Activated naive CD8-positive, alpha-beta T cell treated with anti-CD3 and anti-CD28 coated beads, Interleukin-2, amount 50 U/mL, for 24 hours (primary cell): Measurements from ENCODE around the gene OSGEP.

Experiments
- ATAC-seq: fragments of 150-1000 bp; cut with Tn5 transposase; one replicate; pipeline ENCODE4 v1.10.0; 2021
- DNase-seq: peaks from one replicate; pipeline ENCODE4 v3.0.0; 2021
- H3K27ac Mint-ChIP-seq: one replicate; pipeline ENCODE4 v1.8.0; 2021; ENCODE audit warnings: mild to moderate bottlenecking, mixed read lengths
- H3K27me3 Mint-ChIP-seq: one replicate; pipeline ENCODE4 v1.8.0; 2021; ENCODE audit warnings: mixed read lengths
- H3K36me3 Mint-ChIP-seq: one replicate; pipeline ENCODE4 v1.8.0; 2021; ENCODE audit warnings: low read depth, mixed read lengths
- H3K4me1 Mint-ChIP-seq: one replicate; pipeline ENCODE4 v1.8.0; 2021; ENCODE audit warnings: mixed read lengths
- H3K4me3 Mint-ChIP-seq: one replicate; pipeline ENCODE4 v1.8.0; 2021; ENCODE audit warnings: mild to moderate bottlenecking, moderate library complexity, mixed read lengths
- H3K9me3 Mint-ChIP-seq: one replicate; pipeline ENCODE4 v1.8.0; 2021; ENCODE audit warnings: mixed read lengths

The OSGEP gene

GRCh38 chr14:20482382-20482781 is 27.8 kb upstream of the OSGEP start:
- peaks cover 21% of the 10 kb centered on the region for H3K4me1 Mint-ChIP-seq
- no peaks in the 10 kb centered on the region for H3K27me3 Mint-ChIP-seq
- no peaks in the 10 kb centered on the region for H3K9me3 Mint-ChIP-seq
- no peak overlapping the region for H3K27ac Mint-ChIP-seq
- no peak overlapping the region for H3K4me3 Mint-ChIP-seq
- DNase-seq (no peak), ATAC-seq (no peak)
- peaks cover 20% of the 10 kb centered on the region for H3K36me3 Mint-ChIP-seq

GRCh38 chr14:20478894-20479293 is 24.3 kb upstream of the OSGEP start:
- no peak for DNase-seq
- no peak for ATAC-seq
- H3K4me3 Mint-ChIP-seq: no peak overlapping the region
- peaks cover 46% of the 10 kb centered on the region for H3K4me1 Mint-ChIP-seq
- no peaks in the 10 kb centered on the region for H3K9me3 Mint-ChIP-seq
- H3K27ac Mint-ChIP-seq: no peak overlapping the region
- peaks cover 55% of the 10 kb centered on the region for H3K36me3 Mint-ChIP-seq
- no peaks in the 10 kb centered on the region for H3K27me3 Mint-ChIP-seq

DNA sequence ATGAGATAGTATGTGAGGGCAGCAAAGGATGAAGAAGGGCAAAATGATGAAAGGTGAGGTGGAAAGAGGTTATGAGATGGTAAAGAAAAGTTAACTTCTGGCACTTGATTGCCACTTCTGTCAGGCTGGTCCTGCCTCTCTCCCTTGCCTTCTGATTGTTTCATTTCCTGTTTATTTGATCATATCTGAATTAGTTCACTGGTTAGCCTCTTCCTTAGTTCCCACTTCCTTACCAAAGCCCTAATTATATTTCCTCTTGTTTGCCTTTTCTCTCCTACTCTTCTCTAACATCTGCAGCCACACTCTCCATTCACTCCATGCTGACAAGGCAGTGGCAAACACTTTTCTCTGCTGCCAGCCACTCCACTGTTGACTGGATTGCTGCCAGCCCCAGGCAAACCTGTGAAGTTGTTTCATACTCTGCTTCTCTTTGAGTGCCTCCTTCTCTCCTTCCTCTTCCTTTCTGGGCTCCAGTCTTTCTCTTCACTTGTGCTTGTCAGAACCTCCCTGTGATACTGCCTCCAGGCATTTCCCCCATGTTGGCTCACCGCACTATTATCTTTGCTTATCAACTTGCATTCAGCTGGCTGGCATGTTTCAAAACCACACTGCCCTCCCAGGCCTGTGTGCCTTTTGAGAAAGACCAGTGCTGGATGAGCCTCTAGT is 22.7 kb upstream of the OSGEP start:
- no peak for DNase-seq
- Mint-ChIP-seq H3K36me3 (peaks cover 68% of the 10 kb centered on the region), H3K27ac (peak overlapping the region; percentile 85), H3K4me3 (peak overlapping the region; percentile 26), H3K4me1 (peaks cover 59% of the 10 kb centered on the region), H3K27me3 (no peaks in the 10 kb centered on the region), H3K9me3 (no peaks in the 10 kb centered on the region)
- ATAC-seq: peak; percentile 25

- Mint-ChIP-seq H3K4me3 (peak overlapping the region; percentile 18), H3K4me1 (peaks cover 63% of the 10 kb centered on the region), H3K27ac (peak overlapping the region; percentile 85), H3K36me3 (peaks cover 74% of the 10 kb centered on the region), H3K27me3 (no peaks in the 10 kb centered on the region), H3K9me3 (no peaks in the 10 kb centered on the region)
- ATAC-seq (no peak), DNase-seq (no peak)
Measured at GRCh38 chr14:20476776-20477175, 22.2 kb upstream of the OSGEP start.

DNA sequence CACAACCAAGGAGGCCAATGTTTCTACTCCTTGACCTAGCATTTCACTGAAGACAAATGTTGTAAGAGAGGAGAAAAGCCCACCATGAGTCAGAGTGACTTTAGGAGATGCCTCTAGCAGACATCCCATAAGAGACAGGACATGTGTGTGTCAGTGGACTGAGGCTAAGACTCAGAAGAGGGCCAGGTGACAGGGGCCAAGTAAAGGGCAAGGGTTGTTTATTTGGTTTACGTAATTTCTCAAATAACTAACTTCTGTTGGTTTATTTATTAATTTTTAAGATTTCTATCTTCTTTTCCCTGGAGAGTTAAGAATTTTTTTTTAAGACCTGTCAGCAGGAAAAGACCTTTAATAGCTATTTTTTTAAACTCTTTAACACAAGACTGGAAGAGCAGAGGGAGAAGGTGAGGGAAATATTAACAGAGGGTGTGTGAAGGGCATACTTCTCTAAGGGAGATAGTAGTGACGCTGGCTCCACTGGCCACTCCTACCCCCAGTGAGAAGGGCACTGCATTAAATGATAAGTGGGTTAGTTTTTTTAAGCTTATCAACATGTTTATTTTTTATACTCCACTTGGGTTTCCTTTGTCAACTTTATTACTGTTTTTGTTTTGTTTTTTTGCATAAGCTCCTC is 18.0 kb upstream of the OSGEP start:
- Mint-ChIP-seq H3K9me3 (no peaks in the 10 kb centered on the region), H3K4me1 (peaks cover 77% of the 10 kb centered on the region), H3K36me3 (peaks cover 78% of the 10 kb centered on the region), H3K4me3 (peak overlapping the region; percentile 99), H3K27me3 (peaks cover 1% of the 10 kb centered on the region), H3K27ac (peak overlapping the region; percentile 80)
- ATAC-seq (no peak), DNase-seq (no peak)

DNA sequence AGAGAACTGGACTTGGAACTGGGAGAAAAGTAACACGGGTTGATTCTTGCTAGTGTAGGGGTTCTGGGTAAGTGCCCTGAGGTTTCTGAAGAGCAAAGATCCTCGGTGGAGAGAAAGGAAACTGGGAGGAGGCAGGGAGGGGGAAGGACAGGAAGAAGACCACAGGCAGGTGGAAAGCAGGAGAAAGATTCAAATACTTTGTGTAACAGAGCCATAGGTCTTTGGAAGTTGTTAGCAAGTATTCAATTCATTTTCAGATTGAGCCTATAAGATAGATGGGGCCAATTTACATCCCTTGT is 15.9 kb upstream of the OSGEP start:
- H3K27ac Mint-ChIP-seq: peak overlapping the region; percentile 99
- peaks cover 1% of the 10 kb centered on the region for H3K27me3 Mint-ChIP-seq
- H3K4me3 Mint-ChIP-seq: peak overlapping the region; percentile 99
- peaks cover 56% of the 10 kb centered on the region for H3K4me1 Mint-ChIP-seq
- ATAC-seq (no peak), DNase-seq (no peak)
- H3K36me3 Mint-ChIP-seq: peaks cover 57% of the 10 kb centered on the region
- no peaks in the 10 kb centered on the region for H3K9me3 Mint-ChIP-seq

DNA sequence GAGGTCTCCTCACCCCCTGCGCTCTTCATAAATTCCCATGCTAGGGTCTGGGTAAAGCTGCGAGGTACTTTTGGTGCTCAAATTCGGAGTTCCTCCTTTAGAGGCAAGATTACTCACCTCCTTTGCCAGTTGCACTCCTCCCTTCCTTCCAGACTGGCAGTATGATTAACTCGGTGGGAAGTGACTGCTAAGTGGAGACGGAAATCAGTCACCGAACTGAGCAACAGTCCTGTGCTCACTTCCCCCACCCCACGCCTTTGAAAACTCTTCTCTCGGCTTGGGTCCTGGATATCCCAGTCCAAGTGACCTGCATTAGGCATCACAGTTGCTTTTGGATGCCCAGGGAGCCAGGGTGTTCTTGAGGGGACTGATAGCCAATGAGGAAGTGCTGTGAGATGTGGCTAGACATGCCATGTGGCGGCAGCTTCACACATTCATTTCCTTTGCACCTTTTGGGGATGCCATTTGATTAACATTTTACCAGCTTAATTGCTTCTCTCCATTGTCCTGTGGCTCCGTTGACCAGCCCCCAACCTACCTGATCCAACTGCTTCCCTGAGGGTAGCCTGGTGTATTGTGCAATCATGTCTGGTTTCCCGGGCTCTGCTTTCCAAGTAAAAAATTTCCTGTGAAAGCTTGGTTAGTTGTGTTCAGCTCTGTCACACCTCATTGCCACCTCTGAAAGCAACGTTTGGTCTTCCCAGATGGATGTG is 15.4 kb upstream of the OSGEP start:
- H3K27ac Mint-ChIP-seq: peak overlapping the region; percentile 99
- DNase-seq (peak; percentile 55), ATAC-seq (peak; percentile 79)
- peak overlapping the region; percentile 99 for H3K4me3 Mint-ChIP-seq
- peaks cover 52% of the 10 kb centered on the region for H3K36me3 Mint-ChIP-seq
- H3K9me3 Mint-ChIP-seq: no peaks in the 10 kb centered on the region
- peaks cover 1% of the 10 kb centered on the region for H3K27me3 Mint-ChIP-seq
- peaks cover 51% of the 10 kb centered on the region for H3K4me1 Mint-ChIP-seq

DNA sequence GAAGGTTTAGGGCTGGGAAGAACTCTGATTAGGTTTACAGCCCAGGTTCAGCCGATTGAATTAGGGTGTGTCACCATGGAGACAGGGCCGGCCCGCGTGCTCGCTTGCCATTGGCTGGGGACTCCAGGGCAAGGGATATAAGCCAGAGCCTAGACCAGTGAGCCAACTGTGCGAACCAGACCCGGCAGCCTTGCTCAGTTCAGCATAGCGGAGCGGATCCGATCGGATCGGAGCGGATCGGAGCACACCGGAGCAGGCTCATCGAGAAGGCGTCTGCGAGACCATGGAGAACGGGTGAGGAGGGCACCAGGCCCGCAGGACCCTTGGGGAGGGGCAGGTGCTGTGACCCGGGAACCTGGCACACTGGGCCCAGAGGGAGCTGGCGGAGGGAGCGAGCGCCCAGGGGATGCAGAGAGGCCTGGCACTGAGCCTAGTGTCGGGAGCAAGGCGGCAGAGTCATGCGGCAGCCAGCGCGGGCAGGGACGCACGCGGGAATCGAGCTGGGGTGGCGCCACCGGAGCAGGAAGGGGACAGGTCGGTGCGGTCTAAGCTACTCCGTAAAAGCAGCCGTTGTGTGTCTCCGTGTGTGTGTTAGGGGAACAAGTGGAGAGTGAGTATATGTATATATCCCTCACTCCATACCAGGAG is 14.8 kb upstream of the OSGEP start, which contains the start of gene PNP:
TSS of gene PNP (plus strand) at position 165 of the 648 bp plus-strand sequence. CDS start at position 284, 119 bp downstream.
- H3K27ac Mint-ChIP-seq: peak within 1 kb of the TSS; percentile 99
- peaks cover 48% of the 10 kb centered on the region for H3K4me1 Mint-ChIP-seq
- DNase-seq: peak; percentile 90
- peaks cover 1% of the 10 kb centered on the region for H3K27me3 Mint-ChIP-seq
- ATAC-seq: peak; percentile 96
- peak within 1 kb of the TSS; percentile 99 for H3K4me3 Mint-ChIP-seq
- peaks cover 46% of the 10 kb centered on the region for H3K36me3 Mint-ChIP-seq
- no peaks in the 10 kb centered on the region for H3K9me3 Mint-ChIP-seq

GRCh38 chr14:20468764-20469241 is 14.2 kb upstream of the OSGEP start:
- Mint-ChIP-seq H3K4me3 (peak overlapping the region; percentile 99), H3K4me1 (peaks cover 44% of the 10 kb centered on the region), H3K27me3 (peaks cover 1% of the 10 kb centered on the region), H3K36me3 (peaks cover 40% of the 10 kb centered on the region), H3K27ac (peak overlapping the region; percentile 99), H3K9me3 (no peaks in the 10 kb centered on the region)
- DNase-seq (no peak), ATAC-seq (peak; percentile 0)

- peaks cover 24% of the 10 kb centered on the region for H3K36me3 Mint-ChIP-seq
- peaks cover 5% of the 10 kb centered on the region for H3K27me3 Mint-ChIP-seq
- ATAC-seq (peak; percentile 98), DNase-seq (peak; percentile 98)
- peak within 1 kb of the TSS; percentile 87 for H3K4me3 Mint-ChIP-seq
- H3K4me1 Mint-ChIP-seq: peaks cover 43% of the 10 kb centered on the region
- peak within 1 kb of the TSS; percentile 93 for H3K27ac Mint-ChIP-seq
- no peaks in the 10 kb centered on the region for H3K9me3 Mint-ChIP-seq
Measured at GRCh38 chr14:20461225-20462141, 6.9 kb upstream of the OSGEP start, which contains the start of gene PIP4P1. PIP4P1 (minus strand) TSS chr14:20461434; CDS start chr14:20461325, 109 bp downstream.

GRCh38 chr14:20460458-20461224 is 6.0 kb upstream of the OSGEP start:
- H3K9me3 Mint-ChIP-seq: no peaks in the 10 kb centered on the region
- H3K27me3 Mint-ChIP-seq: peaks cover 5% of the 10 kb centered on the region
- H3K4me3 Mint-ChIP-seq: peak overlapping the region; percentile 87
- ATAC-seq: no peak
- H3K27ac Mint-ChIP-seq: peak overlapping the region; percentile 88
- H3K36me3 Mint-ChIP-seq: peaks cover 24% of the 10 kb centered on the region
- DNase-seq: peak; percentile 48
- H3K4me1 Mint-ChIP-seq: peaks cover 43% of the 10 kb centered on the region

DNA sequence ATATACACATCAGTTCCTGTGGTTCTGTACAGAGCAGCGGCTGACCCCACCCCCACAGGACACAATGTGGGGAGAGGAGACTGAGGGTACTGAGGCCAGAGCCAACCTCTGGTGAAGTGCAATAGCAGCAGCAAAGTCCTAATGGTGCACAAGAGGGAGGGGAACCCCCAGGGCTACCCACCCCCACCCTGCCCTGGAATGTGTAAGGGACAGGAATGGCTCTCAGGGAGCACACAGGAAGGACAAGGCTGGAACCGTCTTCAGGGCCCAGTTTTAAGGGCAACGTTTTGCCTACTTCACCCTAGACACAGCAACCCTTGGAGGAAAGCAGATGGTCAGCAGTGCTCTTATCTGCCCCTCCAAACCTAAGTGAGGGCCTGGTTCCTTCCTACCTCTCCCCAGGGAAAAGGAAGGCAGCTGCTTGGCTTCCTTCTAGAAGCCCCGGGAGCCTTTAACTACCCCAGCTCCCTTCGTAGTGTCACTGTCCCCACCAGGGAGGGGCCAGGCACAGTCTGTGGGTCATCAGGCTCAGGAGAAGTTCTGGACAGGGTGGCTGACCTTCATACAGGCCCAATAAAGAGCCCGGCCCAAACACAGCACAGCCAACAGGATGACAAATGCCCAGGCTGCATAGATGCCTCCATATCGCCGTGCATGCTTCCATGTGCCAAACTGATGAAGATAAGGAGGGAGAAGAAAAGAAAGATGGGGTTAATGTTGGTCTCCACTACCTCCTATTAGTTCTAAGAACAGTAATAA is 3.6 kb upstream of the OSGEP start:
- ATAC-seq: no peak
- H3K9me3 Mint-ChIP-seq: no peaks in the 10 kb centered on the region
- peaks cover 45% of the 10 kb centered on the region for H3K4me1 Mint-ChIP-seq
- H3K36me3 Mint-ChIP-seq: peaks cover 24% of the 10 kb centered on the region
- no peak overlapping the region for H3K4me3 Mint-ChIP-seq
- no peak for DNase-seq
- H3K27ac Mint-ChIP-seq: peak overlapping the region; percentile 25
- H3K27me3 Mint-ChIP-seq: peaks cover 5% of the 10 kb centered on the region
